ENCODE data around the gene ANXA11. TPM values are rescaled to one million over a fixed set of nuclear protein-coding genes. Genes with fewer than 3 reads are reported as not detected.
"Not testable (repeated sequence)": the region's sequence is repeated elsewhere in the genome, so short reads cannot be mapped to it uniquely, and the experiment has no call there.

Gene ANXA11
- total RNA-seq, 1 experiment from 2014 or later = 68.1 TPM

GRCh38 chr10:80202934-80203834 lies 2.2 kb downstream of the ANXA11 start:
- no peak overlapping the region for H3K23ac ChIP-seq (ENCODE audit: insufficient read length, low read depth, low read length)
- H3K79me2 ChIP-seq (ENCODE audit: insufficient read depth, low read length) = peaks cover 7% of the 10 kb centered on the region; the same call in 1 of the 2 replicates
- H2BK20ac ChIP-seq (ENCODE audit: low read depth, low read length, poor library complexity, severe bottlenecking) = no peak overlapping the region
- H4K8ac ChIP-seq (replicated peaks; ENCODE audit: insufficient read length, low read depth, low read length) = no peak overlapping the region
- H3K4me1 ChIP-seq (ENCODE audit: insufficient read depth, low read length) = peaks cover 10% of the 10 kb centered on the region
- H3K18ac ChIP-seq (ENCODE audit: insufficient read length, low read depth, low read length) = no peak overlapping the region
- no peak overlapping the region for H2BK12ac ChIP-seq (ENCODE audit: insufficient read length, low read depth, low read length)
- no peak overlapping the region for H3T11ph ChIP-seq (ENCODE audit: low read length)
- Mint-ChIP-seq H3K36me3 (ENCODE audit: insufficient read depth in 1 of 3, low read depth in 3 of 3) (no peaks in the 10 kb centered on the region), H3K4me1 (peaks cover 48 to 51% of the 10 kb centered on the region in 2 experiments), H3K4me3 (peak overlapping the region; percentile 78 to 93; a peak in 4 of 5 replicates), H3K9me3 (no peaks in the 10 kb centered on the region), H3K27ac (peak overlapping the region in 2 of 3 experiments; percentile 14 to 77; a peak in 3 of 7 replicates), H3K27me3 (ENCODE audit: low read depth) (peaks cover 18% of the 10 kb centered on the region)
- H2BK5ac ChIP-seq (ENCODE audit: insufficient read length, low read length) = no peak overlapping the region
- no peak overlapping the region for H2BK120ac ChIP-seq (ENCODE audit: low read depth, low read length, poor library complexity, severe bottlenecking)
- H3K27me3 ChIP-seq (ENCODE audit: insufficient read depth, low read length) = no peaks in the 10 kb centered on the region
- DNase-seq = peak; percentile 70
- H3K23me2 ChIP-seq (ENCODE audit: insufficient read length, low read depth, low read length, poor library complexity, severe bottlenecking) = peaks cover 6% of the 10 kb centered on the region
- H4K5ac ChIP-seq (ENCODE audit: insufficient read length, low read depth, low read length) = no peak overlapping the region
- no peak overlapping the region for H3K4ac ChIP-seq (ENCODE audit: low read depth, low read length)
- no peak overlapping the region for H2AK5ac ChIP-seq (ENCODE audit: insufficient read length, low read length)
- no CpG with 5 or more reads among the region's 14 CpGs for WGBS (ENCODE audit: extremely low coverage, insufficient read length, low lambda C conversion rate)
- H3K14ac ChIP-seq (ENCODE audit: insufficient read depth, low read length) = no peak overlapping the region
- peak; percentile 38; the same call in 2 of the 3 replicates for TF ChIP-seq CTCF (conservative IDR thresholded peaks at IDR 0.05)
- H2BK15ac ChIP-seq (ENCODE audit: low read depth, low read length) = no peak overlapping the region
- H3K27ac ChIP-seq (ENCODE audit: insufficient read length, low read depth, low read length) = no peak overlapping the region
- no peak overlapping the region for H2AFZ ChIP-seq (ENCODE audit: low read length)
- H3K79me1 ChIP-seq (ENCODE audit: insufficient read depth, low read depth, low read length, poor library complexity, severe bottlenecking) = peaks cover 5% of the 10 kb centered on the region
- H4K91ac ChIP-seq (ENCODE audit: insufficient read length, low read depth, low read length) = no peak overlapping the region
- H3K9ac ChIP-seq (ENCODE audit: extremely low read depth, insufficient read length, low read length) = no peak overlapping the region
- no peak overlapping the region for H3K56ac ChIP-seq (ENCODE audit: insufficient read length, low read depth, low read length)
- H3K9me3 ChIP-seq (ENCODE audit: control insufficient read depth, low read depth, low read length) = no peaks in the 10 kb centered on the region
- no peaks in the 10 kb centered on the region for H4K20me1 ChIP-seq (ENCODE audit: control insufficient read depth, insufficient read depth, insufficient read length)
- peak overlapping the region; percentile 66 for H3K4me2 ChIP-seq (ENCODE audit: insufficient read depth, insufficient read length, low read length)

GRCh38 chr10:80202530-80202929 lies 2.8 kb downstream of the ANXA11 start:
- H3T11ph ChIP-seq (ENCODE audit: low read length); H3K79me2 ChIP-seq (ENCODE audit: insufficient read depth, low read length); H3K56ac ChIP-seq (ENCODE audit: insufficient read length, low read depth, low read length); H3K23me2 ChIP-seq (ENCODE audit: insufficient read length, low read depth, low read length, poor library complexity, severe bottlenecking); H2AK5ac ChIP-seq (ENCODE audit: insufficient read length, low read length); H3K23ac ChIP-seq (ENCODE audit: insufficient read length, low read depth, low read length); H3K79me1 ChIP-seq (ENCODE audit: insufficient read depth, low read depth, low read length, poor library complexity, severe bottlenecking); H3K4me3 Mint-ChIP-seq; H2BK120ac ChIP-seq (ENCODE audit: low read depth, low read length, poor library complexity, severe bottlenecking); H2BK12ac ChIP-seq (ENCODE audit: insufficient read length, low read depth, low read length); H4K91ac ChIP-seq (ENCODE audit: insufficient read length, low read depth, low read length); H3K36me3 Mint-ChIP-seq (ENCODE audit: insufficient read depth in 1 of 3, low read depth in 3 of 3); H3K4me2 ChIP-seq (ENCODE audit: insufficient read depth, insufficient read length, low read length); H3K4ac ChIP-seq (ENCODE audit: low read depth, low read length); H2BK15ac ChIP-seq (ENCODE audit: low read depth, low read length); H3K27me3 ChIP-seq (ENCODE audit: insufficient read depth, low read length); H2AFZ ChIP-seq (ENCODE audit: low read length); H3K18ac ChIP-seq (ENCODE audit: insufficient read length, low read depth, low read length); H3K27ac Mint-ChIP-seq; H2BK20ac ChIP-seq (ENCODE audit: low read depth, low read length, poor library complexity, severe bottlenecking); H3K14ac ChIP-seq (ENCODE audit: insufficient read depth, low read length); H3K9ac ChIP-seq (ENCODE audit: extremely low read depth, insufficient read length, low read length); H3K9me3 ChIP-seq (ENCODE audit: control insufficient read depth, low read depth, low read length); H4K5ac ChIP-seq (ENCODE audit: insufficient read length, low read depth, low read length); H4K20me1 ChIP-seq (ENCODE audit: control insufficient read depth, insufficient read depth, insufficient read length); DNase-seq; H3K9me3 Mint-ChIP-seq; H4K8ac ChIP-seq (replicated peaks; ENCODE audit: insufficient read length, low read depth, low read length); H2BK5ac ChIP-seq (ENCODE audit: insufficient read length, low read length); H3K27ac ChIP-seq (ENCODE audit: insufficient read length, low read depth, low read length): not testable (repeated sequence)
- H3K4me1 ChIP-seq (ENCODE audit: insufficient read depth, low read length) = peaks cover 10% of the 10 kb centered on the region
- WGBS (ENCODE audit: extremely low coverage, insufficient read length, low lambda C conversion rate) = no CpG with 5 or more reads among the region's 6 CpGs
- Mint-ChIP-seq H3K27me3 (ENCODE audit: low read depth) (peaks cover 14% of the 10 kb centered on the region), H3K4me1 (peaks cover 42 to 45% of the 10 kb centered on the region in 2 experiments)

Measured in H9 (cell line).